ENCODE results near the gene SLC23A3. TPM values are rescaled to one million over a fixed set of nuclear protein-coding genes. Genes with fewer than 3 reads are reported as not detected.
A peak's percentile ranks its signal among the peaks of the same experiment; 100 is the strongest.

The SLC23A3 gene, protein sequence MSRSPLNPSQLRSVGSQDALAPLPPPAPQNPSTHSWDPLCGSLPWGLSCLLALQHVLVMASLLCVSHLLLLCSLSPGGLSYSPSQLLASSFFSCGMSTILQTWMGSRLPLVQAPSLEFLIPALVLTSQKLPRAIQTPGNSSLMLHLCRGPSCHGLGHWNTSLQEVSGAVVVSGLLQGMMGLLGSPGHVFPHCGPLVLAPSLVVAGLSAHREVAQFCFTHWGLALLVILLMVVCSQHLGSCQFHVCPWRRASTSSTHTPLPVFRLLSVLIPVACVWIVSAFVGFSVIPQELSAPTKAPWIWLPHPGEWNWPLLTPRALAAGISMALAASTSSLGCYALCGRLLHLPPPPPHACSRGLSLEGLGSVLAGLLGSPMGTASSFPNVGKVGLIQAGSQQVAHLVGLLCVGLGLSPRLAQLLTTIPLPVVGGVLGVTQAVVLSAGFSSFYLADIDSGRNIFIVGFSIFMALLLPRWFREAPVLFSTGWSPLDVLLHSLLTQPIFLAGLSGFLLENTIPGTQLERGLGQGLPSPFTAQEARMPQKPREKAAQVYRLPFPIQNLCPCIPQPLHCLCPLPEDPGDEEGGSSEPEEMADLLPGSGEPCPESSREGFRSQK
- total RNA-seq: 0.31 TPM

DNA sequence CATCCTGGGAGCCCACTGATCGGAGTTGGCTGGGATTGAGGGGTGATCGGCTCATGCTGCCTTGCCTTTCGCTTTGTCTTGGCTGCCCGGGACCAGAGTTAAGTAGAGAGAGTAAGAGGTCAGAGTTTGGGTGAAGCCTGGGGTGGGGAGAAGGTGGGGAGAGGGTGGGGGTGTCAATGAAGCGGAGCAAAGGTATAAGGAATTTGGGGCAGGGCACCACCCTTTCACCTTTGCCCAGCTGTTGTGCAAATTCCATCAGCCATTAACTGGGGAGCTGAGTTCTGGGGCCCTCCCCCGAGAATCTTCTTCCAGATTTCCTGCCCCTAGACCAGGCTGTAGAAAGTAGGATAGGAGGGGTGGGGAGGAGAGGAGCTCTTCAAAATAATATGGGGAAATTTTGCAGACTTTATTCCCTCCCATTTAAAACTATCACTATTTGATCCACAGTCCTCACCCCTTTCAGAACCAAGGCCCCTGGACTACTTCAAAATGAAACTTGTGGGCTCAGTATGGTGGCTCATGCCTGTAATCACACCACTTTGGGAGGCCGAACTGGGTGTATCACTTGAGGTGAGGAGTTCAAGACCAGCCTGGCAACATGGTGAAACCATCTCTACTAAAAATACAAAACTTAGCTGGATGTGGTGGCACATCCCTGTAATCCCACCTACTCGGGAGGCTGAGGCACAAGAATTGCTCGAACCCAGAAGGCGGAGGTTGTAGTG lies at the start of gene SLC23A3:
TSS of gene SLC23A3 (minus strand) at position 100 of the 725 bp plus-strand sequence. CDS start at position 55, 45 bp downstream.
- DNase-seq: no peak

DNA sequence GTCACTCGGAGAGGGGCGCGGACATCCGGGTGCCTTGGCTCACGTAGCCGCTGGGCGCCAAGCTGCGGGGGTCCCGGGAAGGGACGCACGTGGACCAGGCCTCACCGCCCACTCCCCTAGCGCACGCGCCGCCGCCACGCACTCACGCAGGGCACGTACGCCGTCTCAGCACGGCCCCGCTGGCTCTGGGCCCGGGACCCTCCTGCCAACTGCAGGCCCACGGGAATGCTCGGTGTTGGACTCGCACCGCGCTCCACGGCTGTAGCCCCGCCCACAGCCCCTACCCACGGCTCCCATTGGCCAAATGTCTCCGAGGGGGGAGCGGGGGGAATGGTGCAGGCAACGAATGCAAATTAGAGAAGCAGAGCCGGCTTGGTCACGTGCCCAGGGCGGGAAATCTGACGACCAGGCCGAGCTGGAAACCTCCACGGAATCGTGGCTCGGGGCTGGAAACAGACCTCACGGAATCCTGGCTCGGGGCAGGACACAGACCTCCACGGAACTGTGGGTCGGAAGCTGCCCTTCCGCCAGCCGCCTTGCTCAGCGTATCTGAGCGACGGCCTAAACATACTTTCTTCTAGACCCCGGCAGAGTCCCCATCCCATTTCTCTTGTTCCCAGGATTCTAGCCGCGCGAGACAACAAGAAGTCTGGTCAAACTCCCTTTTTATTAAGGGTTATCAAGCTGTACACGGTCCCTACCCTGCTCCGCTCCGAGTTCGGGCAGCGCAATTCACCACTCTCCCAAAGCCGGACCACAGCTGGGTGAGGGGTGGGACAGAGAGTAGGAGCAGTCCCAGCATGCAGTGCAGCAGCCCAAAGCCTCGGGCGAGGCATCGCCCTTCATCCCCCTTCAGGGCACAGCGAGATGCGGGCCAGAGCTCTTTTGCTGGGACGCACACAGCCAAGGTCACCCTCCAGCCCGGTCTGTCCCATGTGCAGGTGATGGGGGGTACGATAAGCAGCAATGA lies 49.2 kb upstream of the SLC23A3 start, which contains the start of gene ABCB6:
TSS of gene ABCB6 (minus strand) at position 227 of the 970 bp plus-strand sequence. CDS start 285 bp downstream, outside the sequence.
- peak; percentile 97 for DNase-seq

DNA sequence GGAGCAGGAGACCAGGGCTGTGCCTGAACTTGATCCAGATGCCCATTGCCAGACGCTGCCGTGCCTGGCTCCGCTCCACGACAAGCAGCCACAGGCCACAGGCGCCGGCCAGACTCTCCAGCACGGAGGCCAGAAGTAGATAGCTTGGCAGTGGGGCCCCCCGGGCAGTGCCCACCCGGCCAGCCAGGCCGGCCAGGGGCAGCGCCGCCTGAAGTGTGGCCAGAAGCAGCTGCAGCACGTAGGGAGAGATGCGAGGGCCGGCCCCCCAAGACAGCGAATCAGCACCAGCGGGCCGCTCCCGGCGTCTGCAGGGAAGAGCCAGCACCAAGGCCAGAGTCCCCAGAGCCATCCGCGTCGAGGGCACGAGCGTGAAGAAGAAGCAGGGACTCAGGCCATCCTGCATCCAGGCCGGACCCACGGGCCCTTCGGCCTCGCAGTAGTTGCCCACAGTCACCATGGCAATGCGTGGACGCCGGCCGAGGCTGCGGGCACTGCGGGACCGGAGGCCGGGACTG lies 48.4 kb upstream of the SLC23A3 start:
- peak; percentile 77 for DNase-seq

DNA sequence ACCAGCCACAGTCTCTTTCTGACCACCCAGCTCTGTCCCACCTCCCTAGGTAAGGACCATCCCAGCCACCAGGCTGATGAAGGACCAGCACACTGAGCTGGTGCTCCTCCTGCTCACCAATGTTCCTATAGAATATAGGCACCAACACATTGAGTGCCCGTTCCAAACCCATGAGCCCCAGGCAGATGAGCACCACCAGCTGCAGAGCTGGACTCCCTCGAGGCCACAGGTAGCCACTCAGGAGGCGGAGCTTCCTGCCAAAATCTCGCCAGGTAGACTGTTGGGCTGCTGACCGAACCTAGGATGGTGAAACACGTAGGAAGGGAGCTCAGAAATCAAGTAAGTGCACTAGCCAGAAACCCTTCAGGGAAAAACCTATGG lies 46.7 kb upstream of the SLC23A3 start:
- DNase-seq: no peak

DNA sequence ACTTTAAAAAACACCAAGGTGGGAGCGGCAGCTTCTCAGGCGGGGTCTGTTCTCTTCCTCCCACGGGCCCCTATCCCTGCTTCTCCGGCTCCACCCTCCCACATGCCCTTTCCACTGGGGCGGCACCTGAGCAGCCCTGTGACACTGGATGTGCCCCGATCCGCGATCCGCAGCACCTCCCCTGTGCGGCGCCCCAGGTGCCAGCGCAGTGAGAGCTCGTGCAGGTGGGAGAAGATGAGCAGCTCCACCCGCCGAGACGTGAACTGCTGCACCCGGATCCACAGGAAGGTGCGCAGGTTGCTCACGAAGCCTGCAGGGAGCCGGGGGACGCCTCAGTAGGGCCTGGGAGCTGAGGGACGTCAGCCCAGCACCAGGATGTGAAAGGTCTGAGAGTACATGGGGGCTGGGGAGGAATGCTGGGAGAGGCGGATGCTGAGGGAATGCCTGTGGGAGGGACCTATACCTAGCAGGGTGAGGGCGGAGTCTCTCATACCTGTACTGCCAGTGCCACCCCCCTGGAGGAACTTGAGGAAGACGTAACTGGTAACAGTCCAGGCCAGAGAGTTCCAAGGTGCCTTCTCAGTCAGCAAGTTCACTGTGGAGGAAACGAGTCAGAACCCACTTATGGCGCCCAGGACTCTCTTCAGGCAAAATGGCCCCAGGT lies 46.2 kb upstream of the SLC23A3 start:
- DNase-seq: no peak

DNA sequence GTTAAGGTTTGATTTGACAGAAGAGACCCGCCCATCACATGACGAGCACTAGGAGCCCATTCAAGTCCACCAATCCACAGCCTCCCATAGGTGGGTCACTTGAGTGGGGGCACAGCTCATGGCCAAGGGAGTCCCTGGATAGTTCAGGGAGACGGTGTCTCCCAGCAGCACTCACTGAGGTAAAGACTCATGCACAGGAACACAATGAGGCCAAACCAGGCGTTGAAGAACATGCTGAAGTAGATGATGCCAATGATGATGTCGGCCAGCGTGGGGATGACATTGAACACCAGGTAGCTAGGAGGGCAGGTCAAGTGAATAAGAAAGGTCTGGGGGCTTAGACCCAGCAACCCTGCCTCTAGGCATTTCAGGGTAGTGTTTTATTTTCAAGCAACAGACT lies 45.0 kb upstream of the SLC23A3 start:
- DNase-seq: no peak

DNA sequence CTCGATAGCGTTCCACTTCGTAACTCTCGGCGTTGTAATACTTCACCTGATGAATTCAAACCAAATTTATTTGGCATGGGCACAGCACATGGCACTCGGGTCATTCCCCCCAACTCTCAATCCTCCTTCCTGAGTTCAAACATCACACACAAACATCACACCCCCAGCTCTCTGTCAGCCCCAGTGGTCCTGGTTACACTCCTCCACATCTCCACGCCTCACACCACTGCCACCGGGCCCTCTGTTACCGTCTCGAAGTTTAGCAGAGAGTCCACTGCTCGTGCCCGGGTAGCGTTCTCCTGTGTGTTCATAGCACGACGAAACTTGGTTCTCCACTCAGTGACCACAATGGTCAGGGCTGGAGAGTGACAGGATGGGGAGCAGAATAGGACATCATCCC lies 44.3 kb upstream of the SLC23A3 start:
- no peak for DNase-seq

DNA sequence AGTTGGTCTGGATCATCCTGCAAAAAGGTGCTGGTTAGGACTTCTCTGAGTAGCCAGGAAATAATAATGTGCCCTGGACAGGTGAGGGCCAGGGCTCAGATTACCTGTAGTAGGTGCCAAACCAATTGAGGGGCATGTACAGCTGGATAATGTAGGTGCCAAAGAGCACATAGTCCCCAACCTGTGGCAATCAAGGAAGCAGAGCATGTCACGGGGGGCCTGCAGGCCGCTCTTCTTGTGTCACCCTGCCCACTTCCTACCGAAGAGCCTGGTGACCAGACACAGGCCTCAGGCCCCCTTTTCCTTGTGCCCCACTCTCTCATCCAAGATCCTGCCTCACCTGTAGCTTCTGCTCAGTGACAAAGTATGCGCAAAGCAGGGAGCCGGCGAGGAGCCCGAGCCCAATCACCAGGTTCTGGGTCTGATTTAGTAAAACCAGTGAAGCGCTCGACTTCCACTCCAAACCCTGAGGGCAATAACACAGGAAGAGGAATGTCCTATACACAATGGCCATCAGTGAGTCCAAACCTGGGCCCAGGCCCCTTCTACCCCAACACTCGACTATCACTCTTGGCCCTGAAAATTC lies 43.8 kb upstream of the SLC23A3 start:
- DNase-seq: no peak

DNA sequence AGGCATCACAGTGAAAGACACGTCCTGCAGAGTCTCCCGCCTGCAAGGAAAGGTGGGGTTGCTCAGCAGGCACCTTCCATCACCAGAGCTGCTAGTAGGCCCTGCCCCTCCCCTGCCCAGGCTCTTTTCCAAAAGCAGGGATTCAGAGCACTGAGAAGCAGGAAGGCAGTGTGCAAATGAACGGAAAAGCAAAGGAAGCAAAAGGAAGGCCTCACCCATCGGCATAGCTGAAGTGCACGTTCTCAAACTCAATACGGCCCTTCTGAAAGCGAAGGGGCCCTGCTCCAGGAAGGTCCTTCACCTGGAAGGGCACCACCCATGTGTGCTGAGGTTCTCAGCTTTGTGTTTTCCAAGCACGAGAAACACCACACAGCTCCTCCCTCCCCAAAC lies 43.2 kb upstream of the SLC23A3 start:
- DNase-seq: no peak

DNA sequence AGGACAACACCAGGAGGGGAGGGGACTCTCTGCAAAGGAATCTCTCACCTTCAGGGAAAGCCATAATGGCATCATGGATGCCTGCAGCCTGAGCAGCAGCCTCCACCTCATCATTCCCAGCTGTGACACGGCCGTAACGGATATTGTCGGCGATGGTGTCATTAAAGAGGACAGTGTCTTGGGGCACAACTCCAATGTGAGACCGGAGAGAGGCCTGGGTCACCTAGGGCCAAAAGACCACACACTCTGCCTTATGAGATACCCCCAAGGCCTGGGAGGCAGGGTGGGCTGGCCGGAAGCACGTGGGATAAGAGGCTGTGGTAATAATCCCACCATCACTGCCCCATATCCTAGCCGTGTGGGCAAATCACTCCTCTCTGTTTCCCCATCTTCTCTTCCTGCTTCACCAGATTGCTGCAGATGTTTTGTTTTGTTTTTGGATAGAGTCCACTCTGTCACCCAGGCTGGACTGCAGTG lies 41.1 kb upstream of the SLC23A3 start:
- no peak for DNase-seq

DNA sequence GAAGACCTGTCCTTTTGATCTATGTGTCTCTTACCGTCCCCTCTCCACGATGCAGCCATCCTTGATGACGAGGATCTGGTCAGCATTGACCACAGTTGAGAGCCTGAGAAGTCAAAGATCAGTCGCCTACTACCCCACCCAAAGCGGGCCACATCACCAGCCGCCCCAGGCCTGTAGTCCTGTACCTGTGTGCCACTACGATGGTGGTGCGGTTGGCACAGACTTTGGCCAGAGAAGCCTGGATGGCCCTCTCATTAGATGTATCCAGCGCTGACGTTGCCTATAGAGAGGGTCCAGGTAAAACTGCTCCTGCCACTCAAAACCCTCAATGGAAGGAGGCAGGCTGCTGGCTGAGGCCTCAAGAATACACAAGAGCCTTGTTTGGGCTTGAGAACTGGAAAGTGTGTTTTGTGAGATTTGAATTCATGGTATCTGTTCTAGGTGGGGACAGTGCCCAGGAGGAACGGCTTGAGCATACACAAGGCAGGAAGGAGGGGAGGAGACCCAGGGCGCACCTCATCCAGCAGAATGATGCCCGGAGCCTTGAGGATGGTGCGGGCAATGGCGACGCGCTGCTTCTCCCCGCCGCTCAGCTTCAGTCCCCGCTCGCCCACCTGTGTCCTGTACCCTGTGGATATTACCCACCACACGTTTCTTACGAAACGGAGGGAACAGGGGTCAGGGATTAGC lies 40.5 kb upstream of the SLC23A3 start:
- no peak for DNase-seq

DNA sequence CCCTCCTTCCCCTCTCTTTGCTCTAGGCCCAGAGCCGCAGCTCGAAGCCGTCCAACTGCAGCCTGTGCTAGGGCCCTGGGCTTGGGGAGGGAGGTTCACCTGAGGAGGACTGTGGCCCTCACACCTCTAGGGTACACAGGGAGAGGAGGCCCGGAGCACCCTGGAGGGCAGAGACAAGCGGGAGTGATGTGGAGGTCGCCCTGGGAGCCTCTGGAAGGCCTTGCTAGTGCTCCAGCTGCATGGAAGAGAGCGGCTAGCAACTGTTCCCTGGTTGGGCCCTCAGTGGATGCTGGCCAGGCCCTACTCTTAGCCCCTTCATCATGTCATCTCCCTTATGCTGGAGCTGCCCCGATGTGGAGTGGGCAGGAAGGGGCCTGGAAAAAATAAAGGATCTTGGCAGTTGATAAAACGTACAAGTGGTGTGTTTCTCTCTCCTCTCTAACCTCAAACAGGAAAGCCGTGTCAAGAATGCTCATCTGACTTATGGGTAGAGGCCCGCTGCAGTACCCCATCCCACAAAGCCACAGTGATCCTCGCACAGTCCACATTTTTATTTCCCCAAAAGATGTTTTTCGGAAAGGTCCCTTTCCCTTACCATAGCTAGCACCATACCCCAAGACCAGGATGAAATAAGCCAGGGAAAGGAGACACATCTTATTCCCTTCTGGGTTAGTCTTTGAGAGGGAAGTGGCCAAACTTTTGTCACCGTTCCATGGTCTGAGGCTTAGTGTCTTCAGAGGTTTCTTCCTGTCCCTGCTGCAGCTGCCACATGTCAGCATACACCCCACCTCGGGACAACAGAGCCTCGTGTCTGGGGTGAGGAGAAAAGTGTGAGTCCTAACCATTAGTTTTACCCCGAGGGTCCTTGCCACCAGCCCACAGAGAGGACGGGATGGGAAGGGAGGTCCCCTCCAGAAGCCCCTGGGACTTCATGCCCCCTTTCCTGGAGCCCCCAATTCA lies 39.7 kb upstream of the SLC23A3 start:
- DNase-seq: no peak

DNA sequence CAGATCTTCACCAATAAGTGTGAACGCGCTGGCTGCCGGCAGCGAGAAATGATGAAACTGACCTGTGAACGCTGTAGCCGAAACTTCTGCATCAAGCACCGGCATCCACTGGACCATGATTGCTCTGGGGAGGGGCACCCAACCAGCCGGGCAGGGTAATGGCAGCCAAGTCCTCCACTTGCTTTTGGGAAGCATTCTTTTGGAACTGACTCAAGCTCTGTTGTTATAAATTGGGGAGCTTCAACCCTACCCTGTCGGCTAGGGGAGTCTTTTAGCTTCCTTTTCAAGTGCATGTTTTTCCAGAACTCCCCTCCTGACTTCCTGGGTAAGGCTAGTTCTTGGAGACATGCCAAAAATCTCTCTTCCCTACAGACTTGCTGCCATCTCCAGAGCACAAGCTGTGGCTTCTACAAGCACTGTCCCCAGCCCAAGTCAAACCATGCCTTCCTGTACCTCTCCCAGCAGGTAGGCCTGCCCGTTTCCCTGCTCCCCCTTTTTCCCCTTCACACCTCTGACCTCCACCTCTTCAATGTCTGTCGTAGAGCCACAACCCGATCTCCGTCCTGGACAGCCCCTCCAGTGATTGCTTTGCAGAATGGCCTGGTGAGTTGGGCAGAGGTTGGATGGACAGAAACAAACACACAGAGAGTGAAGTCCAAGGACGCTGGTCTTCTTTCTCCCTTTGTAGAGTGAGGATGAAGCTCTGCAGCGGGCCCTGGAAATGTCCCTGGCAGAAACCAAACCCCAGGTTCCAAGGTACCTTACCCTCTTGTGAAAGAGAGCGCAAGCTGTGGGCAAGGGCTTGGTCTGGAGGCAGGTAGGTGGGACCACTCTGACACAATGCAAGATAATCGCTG lies 38.3 kb upstream of the SLC23A3 start:
- DNase-seq: no peak

DNA sequence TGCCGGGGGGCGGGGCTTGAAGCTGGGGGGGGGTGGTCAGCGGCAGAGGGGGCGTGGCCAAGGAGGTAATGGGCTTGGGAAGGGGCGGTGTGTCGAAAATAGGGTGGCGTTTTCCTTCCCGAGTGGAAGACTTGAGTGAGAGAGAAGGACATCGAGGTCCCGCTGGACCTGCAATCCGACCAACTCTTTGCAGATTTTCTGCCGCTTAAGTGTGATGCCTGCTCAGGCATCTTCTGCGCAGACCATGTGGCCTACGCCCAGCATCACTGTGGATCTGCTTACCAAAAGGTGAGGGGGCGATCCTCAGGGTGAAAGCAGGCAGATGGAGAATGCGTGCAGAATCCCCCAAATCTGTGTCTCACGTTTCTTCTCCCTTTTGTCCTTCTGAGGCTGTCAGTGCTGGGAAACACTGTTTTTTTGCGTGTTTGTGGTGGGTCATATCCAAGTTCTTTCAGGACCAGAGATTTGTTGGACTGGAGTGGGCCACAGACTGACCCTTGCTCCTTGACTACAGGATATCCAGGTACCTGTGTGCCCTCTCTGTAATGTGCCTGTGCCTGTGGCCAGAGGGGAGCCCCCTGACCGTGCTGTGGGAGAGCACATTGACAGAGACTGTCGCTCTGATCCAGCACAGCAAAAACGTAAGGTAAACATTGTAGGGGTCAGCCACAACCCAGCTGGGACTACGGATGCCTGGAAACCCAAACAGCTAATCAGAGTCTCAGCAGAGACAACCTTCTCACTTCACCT lies 37.5 kb upstream of the SLC23A3 start:
- no peak for DNase-seq

DNA sequence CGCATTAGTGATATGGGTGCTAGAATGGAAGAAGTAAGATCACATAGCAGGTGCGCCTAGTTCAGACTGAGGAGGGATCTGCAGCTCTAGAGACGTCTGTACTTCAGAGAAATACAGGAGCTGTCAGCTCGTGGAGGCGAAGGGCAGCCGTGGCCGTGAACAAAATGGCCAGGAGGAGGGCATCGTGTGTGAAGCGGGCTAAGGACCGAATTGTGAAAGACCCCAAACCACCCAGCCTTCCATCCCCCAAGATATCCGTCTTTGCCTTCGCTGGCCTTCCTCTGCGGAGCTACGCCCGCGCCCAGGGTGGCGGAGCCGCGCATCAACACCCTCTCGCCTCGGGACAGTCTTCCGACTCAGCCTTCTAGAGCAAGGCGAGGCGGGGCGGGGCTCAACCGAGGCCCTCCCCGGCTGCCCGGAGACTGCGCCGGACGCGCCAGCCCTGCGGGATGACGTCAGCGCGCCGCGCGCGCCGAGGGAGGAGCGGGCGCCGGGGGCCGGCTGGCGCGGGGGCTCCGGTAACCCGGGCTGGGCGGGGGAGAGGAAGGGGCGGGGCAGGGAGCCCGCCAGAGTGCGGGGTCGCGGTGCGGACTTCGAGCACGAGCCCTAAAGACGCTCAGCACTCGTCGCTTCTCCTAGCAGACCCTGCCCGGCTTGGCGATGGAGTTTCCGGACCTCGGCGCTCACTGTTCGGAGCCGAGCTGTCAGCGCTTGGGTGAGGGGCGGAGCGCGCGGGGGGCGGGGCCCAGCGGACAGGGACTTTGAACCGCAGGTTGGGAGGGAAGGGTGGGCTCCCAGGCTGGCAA lies 36.7 kb upstream of the SLC23A3 start, which contains the start of gene ZFAND2B:
TSS of gene ZFAND2B (plus strand) at position 455 of the 806 bp plus-strand sequence. CDS start at position 661, 206 bp downstream.
- DNase-seq: peak; percentile 91

DNA sequence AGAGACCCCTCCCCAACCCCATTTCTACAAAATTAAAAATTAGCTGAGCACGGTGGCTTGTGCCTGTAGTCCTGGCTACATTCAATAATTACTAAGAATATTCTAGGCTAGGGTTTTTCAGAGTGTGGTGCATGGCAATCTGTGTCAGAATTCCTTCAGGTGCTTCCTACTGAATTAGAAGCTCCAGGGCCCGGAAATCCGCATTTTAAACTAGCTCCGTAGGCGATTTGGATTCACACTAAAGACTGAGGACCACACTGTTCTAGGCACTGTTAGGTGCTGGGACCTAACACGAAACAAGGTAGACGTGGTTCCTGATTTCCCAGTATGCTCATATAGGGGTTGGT lies 36.1 kb upstream of the SLC23A3 start:
- no peak for DNase-seq
